NCI-H748 treated with DMSO at 0.1 percent for 48 hours (cell line): ENCODE results near the gene HSCB.
"Not testable (repeated sequence)": the region's sequence is repeated elsewhere in the genome, so short reads cannot be mapped to it uniquely, and the experiment has no call there.

Experiments used
- DNase-seq: peaks from one replicate; lab custom pipeline; 2025; lab: John Stamatoyannopoulos, UW

Gene HSCB, protein sequence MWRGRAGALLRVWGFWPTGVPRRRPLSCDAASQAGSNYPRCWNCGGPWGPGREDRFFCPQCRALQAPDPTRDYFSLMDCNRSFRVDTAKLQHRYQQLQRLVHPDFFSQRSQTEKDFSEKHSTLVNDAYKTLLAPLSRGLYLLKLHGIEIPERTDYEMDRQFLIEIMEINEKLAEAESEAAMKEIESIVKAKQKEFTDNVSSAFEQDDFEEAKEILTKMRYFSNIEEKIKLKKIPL

GRCh38 chr22:28741785-28742561 is at the start of gene HSCB, which contains the start of gene CHEK2:
TSS of gene HSCB (plus strand) at chr22:28742039. CDS start at chr22:28742096, 57 bp downstream.
TSS of gene CHEK2 (minus strand) at chr22:28741820. CDS start at chr22:28734721, 7,099 bp downstream.
- peak; percentile 86 for DNase-seq

DNA sequence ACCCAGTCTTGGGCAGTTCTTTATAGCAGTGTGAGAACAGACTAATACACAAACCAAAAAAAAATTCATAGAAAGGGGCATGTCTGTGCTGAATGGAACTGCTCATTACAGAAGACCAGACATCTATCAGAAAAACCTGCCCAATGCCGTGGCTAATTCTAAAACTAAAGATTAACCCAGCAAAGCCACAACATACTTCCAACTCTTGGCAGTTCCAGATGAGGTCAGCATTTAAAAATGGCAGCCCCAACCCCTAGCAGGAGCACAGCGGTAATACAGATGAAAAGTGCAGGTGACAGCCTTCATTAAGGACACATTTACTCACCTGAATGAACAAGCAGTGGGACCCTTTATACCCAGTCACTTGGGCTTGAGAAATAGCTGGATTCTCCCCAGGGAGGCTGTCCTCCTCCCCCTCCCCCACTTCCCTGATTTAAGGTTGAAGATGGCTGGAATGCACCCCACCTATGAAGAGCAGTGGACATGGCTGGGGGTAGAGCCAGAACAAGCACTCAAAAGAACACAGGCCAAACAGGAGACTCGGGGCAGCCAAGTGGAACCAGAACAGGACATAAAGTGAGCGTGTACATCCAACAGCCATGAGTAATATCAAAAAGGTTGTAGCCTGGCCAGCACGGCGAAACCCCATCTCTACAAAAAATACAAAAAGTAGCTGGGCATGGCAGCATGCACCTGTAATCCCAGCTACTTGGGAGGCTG is 48.6 kb upstream of the HSCB start:
- DNase-seq, result not testable (repeated sequence)

DNA sequence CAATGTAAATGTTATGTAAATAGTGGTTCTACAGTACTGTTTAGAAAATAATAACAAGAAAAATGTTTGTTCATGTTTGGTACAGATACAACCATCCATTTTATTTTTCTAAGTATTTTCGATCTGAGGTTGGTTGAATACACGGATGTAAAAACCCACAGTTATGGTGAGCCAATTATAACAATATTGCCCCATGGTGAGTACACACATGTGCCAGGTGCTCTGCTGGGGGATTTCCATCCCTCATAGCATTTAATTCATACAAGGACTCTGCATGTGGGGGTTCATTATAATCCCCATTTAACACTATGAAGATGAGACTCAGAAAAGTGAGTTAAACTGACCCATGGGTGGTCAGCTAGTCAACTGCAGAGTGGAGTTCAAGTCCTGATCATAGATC is 38.9 kb upstream of the HSCB start:
- no peak for DNase-seq

GRCh38 chr22:28703436-28703835 is 38.4 kb upstream of the HSCB start:
- no peak for DNase-seq

- DNase-seq, result no peak
Measured at GRCh38 chr22:28706845-28707244, 35.0 kb upstream of the HSCB start.

DNA sequence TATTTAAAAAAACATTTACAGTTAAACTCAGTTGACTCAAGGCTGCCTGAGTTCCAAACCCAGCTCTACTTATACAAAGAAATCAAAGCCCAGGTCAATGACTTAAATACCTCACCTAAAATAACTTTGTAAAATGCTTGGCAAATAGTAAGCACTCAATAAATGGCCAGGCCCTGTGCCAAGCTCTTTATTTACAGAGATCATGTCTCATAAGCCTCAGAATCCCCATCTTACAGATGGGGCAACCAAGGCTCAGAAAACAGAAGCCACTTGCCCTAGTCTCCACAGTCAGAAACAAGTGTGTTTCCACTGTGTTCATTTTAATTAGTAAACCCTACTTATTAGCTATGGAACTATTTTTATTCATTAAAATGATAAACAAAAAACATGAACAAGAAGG is 31.7 kb upstream of the HSCB start:
- DNase-seq, result no peak

DNA sequence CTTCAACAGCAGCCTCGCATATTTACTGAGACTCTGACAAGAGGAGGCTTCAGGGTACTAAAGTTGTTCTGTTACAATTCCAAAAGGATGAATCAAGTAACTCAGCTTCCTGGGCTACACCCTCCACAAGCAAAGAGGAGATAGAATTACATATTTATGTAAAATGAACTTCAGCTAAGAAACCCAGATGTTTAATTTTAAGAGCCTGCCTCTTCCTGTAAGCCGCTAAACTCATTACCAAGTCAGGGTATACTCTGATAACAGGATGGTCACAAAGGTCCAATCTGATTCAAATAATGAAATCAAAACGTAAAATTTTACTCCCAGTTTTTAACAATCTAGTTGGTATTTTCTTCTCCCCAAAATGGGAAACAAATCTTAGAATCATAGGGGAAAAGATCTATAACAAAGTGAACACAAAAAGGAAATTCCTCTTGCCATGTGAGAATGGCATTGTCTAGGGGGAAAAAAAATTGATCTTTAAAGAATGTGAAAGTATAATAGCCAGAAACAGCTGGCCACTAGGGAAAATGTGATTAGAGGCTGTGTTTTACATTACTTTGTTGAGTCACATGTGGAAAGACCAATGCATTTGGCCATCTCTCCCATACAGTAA is 31.2 kb upstream of the HSCB start:
- no peak for DNase-seq

DNA sequence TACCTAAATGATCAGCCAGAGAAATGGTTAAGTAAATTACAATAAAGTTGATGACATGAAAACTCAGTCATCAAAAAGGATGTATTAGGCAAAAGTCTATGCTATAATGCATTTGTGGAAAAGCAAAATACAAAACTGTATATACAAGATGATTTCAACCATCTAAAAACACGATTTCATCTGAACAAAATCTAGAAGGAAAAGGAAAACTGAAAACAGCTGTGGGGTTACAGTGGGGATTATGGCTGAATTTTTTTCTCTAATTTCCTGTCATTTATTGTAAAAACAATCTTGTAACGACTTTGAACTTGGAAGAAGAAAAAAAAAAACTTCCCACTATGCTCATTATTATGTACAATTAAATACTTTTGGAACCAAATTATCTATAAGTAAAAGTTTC is 30.5 kb upstream of the HSCB start:
- DNase-seq, result no peak

DNA sequence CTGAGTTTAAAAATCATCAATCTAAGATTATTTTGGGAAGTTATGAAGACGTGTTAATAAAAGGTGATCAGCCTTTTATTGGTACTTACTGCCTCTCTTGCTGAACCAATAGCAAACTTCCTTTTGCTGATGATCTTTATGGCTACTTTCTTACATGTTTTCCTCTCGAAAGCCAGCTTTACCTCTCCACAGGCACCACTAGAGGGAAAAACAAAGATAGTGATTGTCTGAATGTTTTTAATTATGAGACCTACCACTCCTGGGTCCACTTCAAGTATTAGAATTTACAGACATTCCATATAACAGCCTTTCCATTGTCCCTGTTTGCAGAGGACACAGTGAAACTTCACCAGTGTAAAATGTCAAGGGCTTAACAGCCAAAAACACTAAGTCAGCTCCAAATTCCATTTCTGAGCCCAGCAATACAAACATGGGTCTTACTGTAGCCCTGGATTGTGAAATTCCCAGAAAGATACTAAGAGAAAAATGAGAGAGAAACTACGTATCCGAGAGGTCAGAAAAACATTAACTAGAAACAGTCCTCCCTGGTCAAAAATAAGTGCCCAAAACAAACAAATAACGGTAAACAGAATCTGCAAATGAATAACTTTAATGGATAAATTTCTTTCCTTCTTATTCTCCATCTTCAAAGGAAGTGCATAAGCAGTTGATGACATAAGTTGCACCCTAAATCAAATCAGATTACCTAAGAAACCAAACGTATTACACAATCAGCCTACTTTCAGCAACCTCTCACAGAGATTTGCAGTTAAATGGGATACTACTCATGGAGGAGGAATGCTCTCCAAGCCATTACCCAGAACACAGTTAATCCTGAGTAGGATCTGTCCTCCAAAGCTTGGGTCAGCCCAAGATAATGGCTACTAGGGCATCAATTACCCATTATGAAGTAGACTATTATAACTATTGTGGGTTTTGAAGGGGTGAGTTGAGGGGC is 29.7 kb upstream of the HSCB start:
- DNase-seq, result no peak

DNA sequence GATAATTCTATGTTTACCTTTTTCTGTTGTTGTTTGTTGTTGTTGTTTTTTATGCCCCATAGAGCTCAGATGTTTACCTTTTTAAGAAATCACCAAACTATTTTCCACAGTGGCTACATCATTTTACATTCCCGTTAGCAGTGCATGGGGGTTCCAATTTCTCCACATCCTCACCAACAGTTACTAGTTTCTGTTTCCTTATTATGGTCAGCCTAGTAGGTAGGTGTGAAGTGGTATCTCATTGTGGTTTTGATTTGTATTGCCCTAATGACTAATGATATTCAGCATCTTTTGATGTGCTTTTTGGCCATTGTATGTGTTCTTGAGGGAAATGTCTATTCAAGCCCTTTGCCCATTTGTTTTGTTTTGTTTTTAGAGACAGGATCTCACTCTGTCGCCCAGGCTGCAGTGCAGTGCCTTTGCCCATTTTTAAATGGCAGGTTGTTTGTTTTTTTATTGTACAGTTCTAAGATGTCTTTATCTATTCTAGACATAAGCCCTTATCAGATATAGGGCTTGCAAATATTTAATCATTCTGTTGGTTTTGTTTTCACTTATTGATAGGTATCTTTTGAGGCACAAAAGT is 27.7 kb upstream of the HSCB start:
- no peak for DNase-seq

GRCh38 chr22:28715611-28716010 is 26.2 kb upstream of the HSCB start:
- DNase-seq, result no peak

- no peak for DNase-seq
Measured at GRCh38 chr22:28716686-28717085, 25.2 kb upstream of the HSCB start.

DNA sequence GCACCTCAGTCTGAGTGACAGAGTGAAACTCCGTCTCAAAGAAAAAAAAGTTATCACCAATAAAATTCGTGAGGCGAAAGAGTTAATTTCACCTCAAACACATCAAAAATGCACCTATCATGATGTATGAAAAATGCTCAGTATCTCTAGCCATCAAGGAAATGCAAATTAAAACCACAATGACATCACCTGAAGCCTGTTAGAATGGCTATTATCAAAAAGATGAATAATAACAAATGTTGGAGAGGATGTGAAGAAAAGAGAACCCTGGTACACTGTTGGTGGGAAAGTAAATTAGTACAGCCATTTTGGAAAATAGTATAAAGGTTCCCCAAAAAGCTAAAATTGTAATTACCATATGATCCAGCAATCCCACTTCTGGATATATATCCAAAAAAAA is 23.8 kb upstream of the HSCB start:
- no peak for DNase-seq

GRCh38 chr22:28728002-28728401 is 13.8 kb upstream of the HSCB start:
- DNase-seq, result no peak

GRCh38 chr22:28728621-28729313 is 13.1 kb upstream of the HSCB start:
- no peak for DNase-seq

- no peak for DNase-seq
Measured at GRCh38 chr22:28730179-28730578, 11.7 kb upstream of the HSCB start.

DNA sequence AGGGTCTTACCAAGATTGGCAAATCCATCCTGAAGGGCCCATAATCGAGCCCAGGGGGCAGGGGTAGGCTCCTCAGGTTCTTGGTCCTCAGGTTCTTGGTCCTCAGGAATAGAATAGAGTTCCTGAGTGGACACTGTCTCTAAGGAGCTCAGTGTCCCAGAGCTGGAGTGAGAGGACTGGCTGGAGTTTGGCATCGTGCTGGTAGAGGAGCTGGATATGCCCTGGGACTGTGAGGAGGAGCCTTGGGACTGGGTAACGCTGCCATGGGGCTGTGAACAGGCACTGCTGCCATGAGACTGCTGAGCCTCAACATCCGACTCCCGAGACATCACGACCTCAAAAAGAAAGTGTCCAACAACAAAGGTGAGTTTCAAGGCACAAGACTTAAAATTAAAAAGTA is 7.4 kb upstream of the HSCB start:
- DNase-seq, result no peak

DNA sequence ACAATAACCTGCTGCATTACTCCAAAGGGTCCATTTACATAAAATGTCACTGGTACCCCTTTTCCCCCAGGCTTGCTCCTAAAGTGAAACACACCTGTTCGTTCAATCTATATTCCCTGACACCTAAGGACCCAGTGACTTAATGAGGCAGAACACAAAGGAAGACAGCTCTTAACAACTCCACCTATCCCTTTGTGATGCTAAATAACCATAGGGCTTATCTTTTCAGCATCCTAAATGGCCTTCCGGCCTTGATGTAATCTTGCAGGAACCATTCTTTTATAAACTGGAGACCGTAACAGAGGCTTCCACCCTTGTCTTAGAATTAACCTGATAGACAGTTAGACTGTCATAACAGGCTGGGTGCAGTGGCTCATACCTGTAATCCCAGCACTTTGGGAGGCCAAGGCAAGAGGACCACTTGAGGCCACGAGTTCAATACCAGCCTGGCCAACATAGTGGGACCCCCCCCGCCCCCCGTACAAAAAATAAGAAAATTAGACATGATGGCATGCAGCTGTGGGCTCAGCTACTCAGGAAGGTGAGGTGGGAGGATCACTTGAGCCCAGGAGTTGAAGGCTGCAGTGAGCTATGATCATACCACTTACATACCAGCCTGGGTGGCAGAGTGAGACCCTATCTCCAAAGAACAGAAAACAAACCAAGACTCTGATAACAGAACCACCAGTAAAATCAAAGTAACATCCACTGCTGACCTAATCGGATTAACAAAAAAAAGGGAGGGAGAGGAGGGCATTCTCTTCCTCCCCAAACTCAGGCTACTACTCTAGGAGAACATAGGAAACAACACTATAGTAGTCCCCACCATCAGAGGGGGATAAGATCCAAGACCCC is 5.3 kb upstream of the HSCB start:
- DNase-seq, result peak; percentile 26

DNA sequence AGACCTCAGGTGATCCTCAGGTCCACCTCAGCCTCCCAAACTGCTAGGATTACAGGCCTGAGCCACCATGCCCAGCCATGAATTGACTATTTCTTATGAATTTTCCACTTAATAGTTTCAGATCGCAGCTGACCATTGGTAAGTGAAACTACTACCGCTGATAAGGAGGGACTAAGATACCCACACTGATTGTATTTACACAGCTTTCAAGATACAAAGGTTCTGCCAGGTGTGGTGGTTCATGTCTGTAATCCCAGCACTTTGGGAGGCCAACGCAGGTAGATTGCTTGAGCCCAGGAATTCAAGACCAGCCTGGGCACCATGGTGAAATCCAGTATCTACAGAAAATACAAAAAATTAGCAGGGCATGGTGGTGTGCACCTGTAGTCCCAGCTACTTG is 4.1 kb upstream of the HSCB start:
- DNase-seq, result no peak
